HG03342 (cell line): ENCODE data around the gene ATG5.
A peak's percentile ranks its signal among the peaks of the same experiment; 100 is the strongest.

Source experiments
- ATAC-seq: cut with Tn5 transposase; IDR thresholded peaks from one replicate; pipeline ENCODE4 v1.9.1; 2021; ENCODE audit warnings: mild to moderate bottlenecking, moderate library complexity; ENCODE audit not compliant: unreplicated experiment

Gene ATG5

GRCh38 chr6:106184629-106185028 is 140.9 kb downstream of the ATG5 start:
- no peak for ATAC-seq

- no peak for ATAC-seq
These were observed 142.1 kb downstream of the ATG5 start for GRCh38 chr6:106183430-106183829.

DNA sequence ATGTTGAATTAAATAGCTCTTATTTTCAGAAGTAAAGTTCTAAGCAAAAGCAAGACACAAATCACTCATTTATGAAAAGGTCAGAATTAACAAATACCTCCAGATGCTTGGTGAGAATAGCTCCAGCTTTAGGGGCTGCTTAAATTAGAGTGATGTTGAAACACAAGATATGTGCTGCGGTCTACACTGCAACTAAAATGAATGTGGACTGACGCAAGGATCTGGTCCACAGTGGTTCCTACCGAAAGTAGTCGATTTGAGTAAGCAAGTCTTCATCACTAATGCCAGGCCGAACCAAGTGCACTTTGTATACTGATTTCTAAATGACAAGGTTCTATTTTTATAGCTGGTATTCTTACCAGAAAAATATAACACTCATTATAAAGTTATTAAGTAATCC is 143.1 kb downstream of the ATG5 start:
- peak; percentile 94 for ATAC-seq

DNA sequence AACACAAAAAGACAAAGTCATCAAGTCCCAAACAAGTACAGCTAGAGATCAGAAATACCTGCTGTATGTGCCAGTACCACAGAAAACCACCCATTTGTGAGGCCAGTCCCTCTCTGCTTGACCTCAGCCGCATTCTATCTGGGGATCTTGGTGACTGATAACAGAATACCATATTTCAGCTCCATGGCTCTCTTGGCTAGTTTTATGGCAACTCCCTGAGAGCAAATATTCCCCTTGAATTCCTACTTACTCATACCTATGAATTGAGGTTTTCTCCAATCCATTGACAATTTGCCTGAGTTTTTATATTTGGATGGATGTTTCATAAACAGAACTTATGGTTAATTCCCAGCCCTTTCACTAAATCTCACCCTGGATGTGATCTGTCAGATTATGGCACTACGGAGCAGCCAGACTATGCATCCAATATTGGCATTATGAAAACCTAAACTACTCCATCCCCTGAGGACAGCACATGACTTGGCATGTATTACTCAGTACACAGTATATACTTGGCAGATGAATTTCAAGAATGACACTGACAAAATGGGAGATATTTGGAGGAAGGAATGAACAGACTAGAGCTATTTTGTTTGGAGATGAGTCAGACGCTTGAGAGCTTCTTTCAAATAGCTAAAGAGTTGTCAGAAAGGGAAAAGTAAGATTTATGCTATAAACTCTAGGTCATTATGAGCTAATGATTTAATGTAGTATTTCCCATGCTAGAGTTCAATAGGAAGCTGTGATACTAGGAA is 143.7 kb downstream of the ATG5 start:
- ATAC-seq, result peak; percentile 45

DNA sequence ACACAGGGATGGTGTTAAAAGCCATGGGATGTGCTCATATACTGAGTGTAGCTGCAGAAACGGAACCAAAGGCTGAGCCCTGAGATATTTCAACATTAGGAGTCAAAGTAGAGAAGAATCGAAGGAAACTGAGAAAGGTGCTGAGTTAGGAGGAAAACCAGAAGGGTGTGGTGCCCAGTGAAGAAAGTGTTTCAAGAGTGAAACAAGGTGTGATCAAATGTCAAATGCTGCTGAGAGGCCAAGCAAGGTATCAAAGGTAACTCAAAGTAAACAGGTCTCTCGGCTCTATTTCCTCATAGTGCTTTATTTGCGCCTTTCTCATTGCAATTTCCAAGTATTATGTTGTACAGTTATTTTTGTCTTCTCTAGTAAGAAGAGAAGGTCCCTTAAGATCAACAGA is 145.4 kb downstream of the ATG5 start:
- no peak for ATAC-seq

- ATAC-seq, result no peak
These were observed 146.7 kb downstream of the ATG5 start for GRCh38 chr6:106178900-106179299.

DNA sequence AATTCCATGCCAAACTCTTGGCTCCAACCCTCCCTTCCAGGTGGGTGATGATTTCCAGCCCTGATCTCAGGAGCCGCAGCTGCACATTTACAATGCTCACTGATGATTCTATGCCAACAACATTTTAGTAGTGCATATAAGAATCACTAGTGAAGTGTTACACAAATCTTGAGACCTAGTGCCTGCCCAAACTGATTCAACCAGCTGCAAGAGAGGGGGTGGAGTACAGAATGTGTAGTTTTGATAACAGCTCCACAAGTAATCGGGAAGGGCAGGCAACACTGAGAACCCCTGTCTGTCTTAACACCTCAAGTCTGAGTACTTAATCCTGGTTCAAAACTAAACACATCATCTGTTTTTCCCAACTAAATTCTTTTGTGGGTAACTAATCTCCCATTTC is 147.8 kb downstream of the ATG5 start:
- ATAC-seq, result no peak

GRCh38 chr6:106173124-106173879 is 152.3 kb downstream of the ATG5 start:
- no peak for ATAC-seq

GRCh38 chr6:106170030-106170791 is 155.3 kb downstream of the ATG5 start:
- ATAC-seq, result no peak

GRCh38 chr6:106169517-106169916 is 156.0 kb downstream of the ATG5 start:
- ATAC-seq, result no peak

DNA sequence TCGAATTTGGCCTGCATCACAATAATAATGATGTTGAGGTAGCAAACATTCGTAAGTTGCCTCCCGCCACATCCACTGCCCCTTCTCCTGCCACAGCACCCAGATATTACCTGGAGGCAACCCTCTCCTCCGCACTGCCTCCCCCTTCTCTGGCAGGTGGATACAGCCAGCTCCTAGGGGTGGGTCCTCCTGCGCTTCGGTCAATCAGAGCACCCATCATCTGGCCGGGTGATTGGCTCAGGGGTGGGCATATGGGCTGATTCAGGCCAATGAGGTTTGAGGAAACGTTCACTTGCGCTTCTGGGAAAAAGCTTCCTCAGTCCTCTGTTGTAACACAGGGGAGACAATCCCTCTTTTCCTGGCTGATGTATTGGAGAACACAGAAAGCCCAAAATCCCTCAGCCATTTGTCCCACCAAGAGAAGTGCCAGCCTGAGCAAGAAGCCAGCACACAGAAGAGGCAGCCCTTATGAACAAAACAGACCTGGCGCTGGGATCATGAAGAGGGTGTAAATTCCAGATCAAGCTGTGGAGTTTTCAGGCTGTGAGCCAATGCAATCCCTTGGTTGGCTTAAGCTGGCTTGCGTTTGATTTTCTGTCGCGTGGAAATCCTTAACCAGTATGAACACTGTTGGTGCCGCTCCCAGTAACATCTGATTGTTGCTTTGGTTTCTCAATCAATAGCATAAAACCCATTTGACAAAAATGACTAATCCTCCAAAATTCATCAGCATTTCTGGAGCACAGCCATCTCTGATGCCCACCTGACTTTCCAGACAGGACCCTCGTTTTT is 157.3 kb downstream of the ATG5 start:
- no peak for ATAC-seq

DNA sequence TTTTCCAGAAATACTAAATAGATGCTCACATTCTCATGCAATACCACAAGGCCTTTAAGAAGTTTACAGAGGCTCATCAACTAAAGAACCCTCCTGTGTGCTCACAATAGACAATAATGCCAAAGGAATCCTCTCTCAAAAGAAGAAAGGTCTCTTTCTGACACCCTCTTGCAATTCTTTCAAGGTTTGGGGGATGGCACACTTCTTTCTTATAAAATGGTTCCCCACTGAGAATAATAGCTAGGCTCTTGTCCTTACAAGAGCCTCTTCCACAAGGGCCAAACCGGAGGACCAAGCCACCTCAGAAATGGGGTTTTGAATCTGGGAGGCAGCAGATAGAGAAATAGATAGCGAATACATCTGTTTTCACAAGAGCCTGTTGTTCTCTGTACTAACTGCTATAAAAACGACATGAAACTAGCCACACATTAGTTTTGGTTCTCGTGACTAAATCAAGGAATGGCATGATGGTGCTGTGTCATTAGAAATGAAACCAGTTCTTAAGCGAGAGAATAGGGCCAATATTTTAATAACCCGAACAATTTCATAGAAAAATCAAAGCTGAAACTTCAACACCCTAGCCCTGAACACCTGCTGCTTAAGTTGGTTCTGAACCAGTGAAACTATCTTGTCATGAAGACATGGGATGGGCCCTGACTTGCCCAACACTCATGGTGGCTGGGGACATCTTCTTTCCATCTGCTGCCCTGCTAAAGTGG is 158.3 kb downstream of the ATG5 start:
- peak; percentile 42 for ATAC-seq

DNA sequence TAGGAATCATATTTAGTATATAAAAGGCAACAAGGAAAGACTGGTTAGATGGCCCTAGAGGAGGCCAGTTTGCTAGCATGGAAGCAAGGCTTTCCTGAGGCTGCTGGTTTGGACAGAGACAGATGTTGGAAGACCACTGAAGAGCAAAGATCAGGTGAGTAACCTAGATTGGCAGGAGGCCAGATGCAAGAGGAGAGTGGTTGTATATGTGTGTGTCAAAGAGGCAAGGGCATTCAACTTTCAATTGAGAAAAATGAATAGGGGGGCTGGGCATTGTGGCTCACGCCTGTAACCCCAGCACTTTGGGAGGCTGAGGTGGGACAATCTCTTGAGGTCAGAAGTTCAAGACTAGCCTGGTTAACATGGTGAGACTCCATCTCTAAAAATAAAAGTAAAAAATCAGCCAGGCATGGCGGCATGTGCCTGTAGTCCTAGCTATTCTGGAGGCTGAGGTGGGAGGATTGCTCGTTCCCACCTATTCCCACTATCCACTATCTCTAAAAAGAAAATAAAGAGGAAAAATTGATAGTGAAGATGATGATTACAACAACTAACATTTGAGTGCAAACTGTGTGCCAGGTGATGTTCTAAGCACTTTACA is 159.6 kb downstream of the ATG5 start:
- no peak for ATAC-seq

DNA sequence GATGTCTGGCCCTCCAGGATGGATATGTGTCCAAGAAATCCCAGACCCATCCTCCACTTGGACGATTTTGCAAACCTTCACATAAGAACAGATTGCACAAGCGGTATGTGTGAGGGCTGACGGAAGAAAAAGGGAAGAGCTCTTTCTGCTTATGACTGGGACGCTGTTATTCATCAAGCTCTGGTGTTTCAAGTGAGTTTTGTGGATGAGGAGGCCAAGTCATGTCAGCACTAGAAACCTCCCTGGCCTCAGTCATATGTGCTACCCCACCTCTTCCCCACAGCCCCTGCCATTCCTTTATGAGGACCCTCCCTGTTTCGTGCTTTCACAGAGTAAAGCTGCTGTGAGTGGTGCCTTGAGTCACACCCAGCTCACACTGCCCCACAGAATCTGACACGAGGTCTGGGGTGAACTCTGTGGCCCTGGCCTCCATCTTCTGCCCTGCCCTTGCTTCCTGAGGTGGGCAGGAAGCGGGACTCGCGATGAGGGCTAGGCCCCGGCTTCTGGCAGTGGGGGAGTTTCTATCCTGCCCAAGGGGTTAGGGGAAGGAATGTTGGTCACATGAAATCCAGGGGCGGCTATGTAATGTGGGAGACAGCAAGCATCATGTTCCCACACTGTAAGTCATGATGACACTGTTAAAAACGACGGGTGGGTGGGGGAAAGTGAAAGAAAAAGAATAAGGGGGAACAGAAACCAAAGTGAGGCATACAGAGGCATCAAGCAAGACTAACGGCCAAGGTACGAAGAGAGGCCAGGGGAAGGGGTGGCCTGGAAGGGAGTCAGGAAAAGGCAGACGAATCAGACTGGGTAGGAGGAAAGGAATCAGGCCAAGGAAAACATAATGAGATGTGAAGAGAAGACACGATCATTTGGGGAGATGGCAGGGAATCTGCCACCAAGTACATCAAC is 161.3 kb downstream of the ATG5 start:
- ATAC-seq, result peak; percentile 50

DNA sequence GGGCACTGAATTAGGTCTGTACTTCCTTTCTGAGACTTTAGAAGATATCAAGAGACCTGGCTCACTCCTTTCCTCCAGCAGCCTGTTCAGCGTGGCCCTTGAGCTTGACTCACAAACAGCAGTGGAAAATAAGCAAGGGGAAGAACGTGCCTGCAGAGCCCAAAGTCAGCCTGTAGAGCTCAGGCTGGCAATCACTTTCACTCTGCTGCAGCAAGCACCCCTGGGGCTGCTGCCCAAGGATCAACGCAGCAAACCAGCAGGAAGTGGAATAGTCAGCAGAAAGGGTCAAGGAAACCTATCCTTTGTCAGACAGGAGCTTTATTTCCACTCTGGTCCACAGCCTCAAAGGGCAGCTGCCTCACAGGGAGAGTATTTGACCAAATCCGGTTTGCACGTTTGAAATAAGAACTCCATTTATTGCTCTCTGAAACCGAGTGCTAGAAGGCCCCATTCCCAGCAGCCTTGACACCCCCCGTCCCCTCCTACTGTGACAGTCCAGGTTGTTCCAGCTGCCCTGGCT is 162.1 kb downstream of the ATG5 start:
- peak; percentile 25 for ATAC-seq

DNA sequence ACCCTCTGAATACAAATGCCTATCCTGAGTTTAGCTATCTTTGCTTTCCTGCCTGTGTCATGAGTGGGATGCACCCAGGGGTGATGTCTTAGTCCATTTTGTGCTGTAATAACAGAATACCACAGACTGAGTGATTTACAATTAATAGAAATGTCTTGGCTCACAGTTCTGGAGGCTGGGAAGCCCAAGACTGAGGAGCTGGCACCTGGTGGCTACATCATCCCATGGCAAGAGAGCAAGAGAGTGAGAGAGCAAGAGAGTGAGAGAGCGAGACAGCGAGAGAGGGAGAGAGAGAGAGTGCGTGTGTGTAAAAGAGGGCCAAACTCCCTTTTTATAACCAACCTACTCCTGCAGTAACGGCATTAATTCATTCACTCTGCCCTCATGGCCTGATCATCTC is 162.6 kb downstream of the ATG5 start:
- ATAC-seq, result no peak

- no peak for ATAC-seq
These were observed 163.7 kb downstream of the ATG5 start for GRCh38 chr6:106161893-106162292.

GRCh38 chr6:106161311-106161874 is 164.2 kb downstream of the ATG5 start:
- no peak for ATAC-seq
